Femur (tissue), 1 donor: Measurements from ENCODE around the gene TCF21.
"Not testable (repeated sequence)": the region's sequence is repeated elsewhere in the genome, so short reads cannot be mapped to it uniquely, and the experiment has no call there.

ENCODE experiments used
- DNase-seq: peaks from one replicate; pipeline ENCODE4 v3.0.0-alpha.2; 2017

Gene TCF21

DNA sequence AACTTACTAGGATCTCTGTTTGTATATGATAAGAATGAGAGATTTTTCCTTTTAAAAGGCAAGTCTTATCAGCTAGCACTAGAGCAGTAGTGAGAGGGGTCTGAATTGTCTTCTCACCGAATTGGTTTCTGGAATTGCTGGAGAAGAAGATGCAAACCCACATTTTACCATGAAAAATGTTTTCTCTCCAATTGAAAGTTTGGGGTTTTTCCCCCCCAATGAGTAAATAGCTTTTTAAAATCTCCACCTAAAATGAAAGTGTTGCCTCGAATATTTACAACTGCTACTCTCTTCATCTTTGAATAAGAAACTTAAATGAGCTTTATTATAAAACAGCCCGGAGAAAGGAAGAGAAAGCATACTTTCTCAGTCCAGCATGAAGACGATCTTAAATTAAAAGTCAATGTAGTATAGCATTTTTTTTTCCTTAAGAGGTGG lies 1.8 kb downstream of the TCF21 start:
- no peak for DNase-seq

DNA sequence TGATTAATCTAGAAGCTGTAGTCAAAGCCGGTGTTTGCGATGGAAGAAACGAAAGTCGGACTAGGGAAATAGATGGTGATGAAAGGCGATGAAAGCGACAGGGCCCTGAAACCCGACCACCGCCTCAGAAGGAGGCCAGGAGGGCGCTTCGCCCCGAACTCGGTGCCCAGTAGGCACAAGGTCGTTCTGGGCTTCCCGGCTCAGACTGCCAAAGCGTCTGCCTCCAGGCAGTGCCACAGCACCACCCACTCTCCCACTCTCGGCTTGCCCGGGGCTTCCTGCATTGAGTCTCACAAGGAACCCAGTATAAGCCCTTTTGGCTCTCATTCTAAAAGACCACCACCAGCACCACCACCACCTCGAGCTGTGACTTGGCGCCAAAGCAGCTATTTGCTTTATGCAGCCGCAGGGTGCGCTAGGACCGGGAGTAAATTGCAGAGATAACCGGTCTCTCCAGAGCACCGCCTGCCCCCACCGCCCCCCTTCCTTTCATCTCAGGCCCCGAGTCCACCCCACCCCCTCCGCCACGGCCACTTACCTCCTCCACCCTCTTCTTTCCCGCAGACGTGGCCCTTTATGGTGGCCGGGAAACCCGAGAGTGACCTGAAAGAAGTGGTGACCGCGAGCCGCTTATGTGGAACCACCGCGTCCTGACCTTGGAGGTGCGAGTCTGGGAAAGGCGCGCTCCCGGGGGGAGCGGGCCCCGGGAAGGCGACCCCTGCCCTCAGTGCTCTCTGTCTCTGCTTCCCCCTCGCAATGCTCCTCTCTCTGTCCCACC lies 2.4 kb downstream of the TCF21 start:
- DNase-seq = peak; percentile 51

DNA sequence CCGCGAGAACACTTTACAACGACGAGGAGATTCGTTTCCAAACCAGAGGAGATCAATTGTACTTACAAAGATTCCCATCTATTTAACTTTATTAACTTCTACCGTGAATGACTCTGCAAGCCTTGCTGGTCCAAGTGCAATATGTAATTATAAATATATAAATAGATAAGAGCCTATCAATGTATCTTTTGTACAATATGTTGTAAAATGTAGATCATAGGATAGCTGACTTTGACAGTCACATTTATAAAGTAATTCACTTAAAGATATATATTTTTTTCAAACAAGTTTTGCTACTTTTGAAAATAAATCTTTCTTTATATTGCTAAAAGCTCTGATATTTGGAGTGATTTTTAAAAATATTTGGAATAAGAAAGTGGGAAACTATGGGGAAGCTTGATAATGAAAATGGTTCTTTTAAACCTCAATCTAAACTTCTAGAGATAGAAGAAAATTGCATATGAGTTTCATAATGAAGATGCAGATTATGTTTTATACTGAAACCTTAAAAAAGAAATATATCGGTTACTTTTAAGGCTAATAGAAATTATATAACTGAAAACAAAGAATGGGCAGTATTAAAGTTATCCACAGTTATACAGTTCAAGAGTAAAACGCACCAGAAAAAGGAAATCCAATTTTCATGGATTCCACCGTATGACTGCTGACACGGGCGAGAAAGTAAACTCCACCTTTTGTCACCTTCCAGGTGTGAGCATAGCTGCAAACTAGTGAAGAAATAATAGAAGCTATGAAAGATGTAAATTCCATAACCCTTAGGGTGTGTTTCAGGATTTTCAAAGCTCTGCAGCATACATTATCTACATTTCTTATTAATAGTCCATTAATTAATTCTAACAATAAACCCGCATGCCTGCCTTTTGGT lies 3.3 kb downstream of the TCF21 start:
- no peak for DNase-seq

DNA sequence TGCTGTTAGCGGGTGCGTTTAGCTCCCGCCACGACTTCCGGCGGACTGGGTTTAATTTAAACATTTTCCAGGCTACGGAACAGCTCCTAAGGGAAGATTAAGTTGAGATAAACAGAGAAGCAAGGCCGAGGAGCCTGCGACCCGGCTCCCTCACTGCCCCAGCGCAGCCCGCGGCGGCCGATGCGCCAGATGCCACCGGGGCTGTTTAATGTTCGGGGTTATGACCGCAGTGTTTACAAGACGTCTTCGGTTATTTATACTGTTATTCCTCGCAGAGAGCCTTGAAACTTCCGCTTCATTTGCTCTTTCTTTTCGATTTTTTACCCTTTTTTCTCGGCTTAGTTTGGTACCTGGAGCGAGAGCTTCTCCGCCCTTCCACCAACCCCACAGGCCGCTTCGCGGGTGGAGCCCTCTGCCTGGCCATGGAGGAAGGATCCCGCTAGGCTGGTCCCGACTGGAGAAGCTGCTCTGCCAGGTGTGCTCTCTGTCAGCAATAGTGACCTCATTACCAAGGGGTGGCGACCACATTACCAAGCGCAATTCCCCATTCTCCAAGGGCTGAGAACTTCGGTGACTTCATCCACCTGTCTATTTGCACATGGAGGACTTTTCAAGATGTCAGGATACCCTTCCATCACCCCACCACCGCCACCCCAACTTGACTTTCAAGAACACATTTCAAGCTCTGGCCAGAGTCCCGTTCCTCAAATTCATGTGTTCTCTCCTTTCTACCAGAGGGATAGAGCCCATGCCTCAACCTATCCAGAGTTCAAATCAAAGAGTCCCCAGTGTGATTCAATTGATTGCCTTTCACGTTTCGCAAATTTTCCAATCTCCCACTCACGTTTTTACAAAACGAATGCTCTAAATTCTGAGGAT lies 4.1 kb downstream of the TCF21 start:
- DNase-seq = no peak

DNA sequence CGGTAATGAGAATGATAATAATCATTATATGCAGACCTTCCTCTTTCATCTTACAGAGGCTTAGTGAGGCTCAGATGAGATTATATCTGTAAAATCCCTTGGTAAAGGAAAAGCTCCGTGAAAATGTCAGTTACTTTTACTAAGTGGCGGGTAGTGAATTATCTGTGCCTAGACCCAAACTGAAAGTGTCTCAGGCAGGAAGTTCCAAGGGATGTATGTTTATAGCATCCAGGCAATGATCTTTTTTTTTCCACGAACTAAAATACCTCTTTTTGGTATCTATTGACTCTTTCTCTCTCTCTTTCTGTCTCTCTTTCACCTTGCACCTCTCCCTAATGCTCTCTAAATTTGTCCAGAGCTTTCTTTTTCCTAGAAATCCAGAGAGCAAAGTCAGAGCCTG lies 5.0 kb downstream of the TCF21 start:
- DNase-seq = no peak

DNA sequence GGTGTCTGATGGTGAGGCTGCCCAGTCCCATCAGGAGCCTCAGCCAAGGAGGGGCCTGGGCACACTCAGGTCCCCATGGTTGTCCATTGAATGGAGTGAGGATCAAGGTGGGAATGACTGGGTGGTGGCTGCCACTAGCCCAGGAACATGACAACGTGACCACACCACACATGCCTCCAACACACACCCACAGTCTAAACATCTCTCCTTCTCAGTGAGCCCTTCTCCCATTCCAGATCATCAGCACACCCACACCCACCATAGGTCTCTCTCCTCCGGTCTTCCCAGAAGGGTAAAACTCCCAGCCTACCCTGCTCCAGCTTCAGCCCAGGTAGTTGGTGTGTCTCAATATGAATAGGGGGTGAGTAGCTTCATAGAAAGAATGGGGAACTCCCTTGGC lies 5.5 kb downstream of the TCF21 start:
- DNase-seq = no peak

DNA sequence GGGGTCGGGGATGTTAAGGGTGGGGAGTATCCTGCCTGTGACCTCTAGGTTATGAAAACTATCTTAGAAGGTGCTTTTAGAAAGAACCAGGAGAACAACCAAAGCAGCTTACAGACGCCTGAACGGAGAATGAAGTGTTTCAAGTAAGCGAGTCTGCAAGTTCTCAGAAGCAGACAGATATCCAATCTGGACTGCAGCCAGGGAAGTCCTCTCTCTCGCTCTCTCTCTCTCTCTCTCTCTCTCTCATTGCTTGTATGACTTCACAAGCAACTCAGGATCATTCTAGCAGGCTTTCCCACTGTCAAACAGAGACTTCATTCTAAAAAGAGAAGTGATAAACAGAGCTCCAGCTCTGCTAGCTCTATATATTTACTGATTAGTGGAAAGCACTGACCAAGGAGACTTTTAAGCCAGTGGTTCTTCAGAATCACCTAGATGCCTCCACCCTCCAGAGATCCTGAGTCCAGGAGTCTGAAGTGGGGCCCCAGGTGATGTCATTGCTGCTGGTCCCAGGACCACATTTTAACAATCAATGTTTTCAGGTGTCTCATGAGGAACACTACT lies 6.0 kb downstream of the TCF21 start:
- DNase-seq = no peak

DNA sequence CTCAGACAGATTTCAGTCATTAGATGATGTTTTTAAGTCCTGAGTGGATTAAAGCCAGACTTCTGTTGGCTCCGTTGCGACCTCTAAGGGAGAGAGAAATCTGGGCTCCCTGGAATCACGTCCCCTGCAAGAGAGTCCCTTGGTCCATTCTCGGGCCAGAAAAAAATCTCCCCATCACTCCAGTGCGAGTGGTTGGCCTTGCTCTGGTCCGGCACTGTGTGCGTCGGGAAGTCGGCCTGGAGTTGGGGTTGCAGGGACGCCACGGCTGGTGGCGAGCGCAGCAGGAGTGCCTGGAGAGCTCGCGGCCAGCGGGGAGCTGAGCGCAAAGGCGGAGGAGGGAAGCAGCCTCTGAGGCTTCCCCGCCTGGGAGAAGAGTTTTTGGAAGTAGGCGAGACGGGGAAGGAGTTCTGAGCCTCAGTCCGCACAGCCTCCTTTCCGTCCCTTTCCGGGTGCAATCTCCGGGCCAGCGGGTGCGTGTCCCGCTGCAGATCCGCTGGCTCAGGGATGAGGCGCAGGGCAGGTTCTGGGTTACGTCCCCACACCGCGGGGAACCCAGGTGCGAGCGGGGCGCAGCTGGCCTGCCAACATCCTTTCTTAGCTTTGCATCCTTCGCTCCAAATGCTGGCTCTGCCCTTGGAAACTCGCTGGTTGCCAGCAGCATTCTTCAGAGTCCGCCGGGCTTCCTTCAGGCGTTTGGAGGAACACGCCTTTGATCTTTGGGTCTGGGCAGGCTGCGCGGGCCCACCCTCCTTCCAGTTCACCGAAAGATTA lies 6.8 kb downstream of the TCF21 start:
- no peak for DNase-seq

DNA sequence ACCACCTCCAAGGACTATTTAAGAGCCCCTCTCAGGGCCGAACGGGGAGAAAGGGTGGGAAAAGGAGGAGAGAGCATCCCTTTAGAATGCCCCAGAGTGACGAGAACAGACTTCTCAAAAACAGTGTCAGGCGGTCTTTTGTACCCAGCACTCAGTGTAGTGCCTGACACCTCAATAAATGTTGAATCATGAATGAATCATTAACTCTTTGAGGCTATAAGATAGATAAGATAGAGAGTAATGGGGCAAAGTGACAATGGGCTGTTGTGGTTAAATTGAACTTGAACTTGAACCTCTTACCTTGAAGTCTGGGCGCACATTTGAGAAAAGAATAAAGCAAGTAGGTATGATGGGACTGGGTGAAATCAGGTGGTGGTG lies 7.4 kb downstream of the TCF21 start:
- DNase-seq = no peak

DNA sequence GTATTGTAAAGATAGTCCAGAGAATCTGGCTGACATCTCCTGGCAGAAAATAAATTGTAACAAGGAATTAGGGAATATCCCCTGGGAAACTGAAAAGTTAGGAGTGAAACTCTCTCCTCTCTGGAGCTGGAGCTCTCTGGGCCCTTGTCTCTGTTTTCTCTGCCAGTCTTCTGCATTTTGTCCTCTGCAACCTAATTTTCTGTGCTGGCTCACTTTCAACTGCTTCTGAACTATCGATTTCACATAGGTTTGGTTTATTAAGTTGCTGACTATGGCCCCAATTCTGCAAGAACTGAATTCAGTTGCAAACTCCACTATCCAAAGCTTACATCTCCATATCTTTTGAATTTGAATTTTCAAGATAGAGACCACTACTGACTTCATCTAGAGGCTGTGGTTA lies 9.3 kb downstream of the TCF21 start:
- DNase-seq = no peak

DNA sequence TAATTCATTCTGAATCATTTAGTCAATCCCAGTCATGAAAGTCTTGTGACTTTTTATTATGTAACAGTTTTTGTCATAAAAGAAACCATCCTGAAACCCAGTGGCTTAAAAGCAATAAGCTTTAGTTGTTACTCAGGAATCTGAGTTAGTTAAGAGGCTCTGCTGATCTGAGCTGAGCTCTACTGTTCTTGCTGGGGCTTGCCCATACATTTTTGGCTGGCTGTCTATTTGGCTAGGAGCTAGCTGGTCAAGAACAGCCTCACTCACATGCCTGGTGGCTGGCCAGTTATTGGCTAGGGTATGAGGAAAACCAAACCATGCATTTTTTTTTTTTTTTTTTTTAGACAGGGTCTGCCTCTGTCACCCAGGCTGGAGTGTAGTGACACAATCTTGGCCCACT lies 10.6 kb downstream of the TCF21 start:
- DNase-seq = no peak

DNA sequence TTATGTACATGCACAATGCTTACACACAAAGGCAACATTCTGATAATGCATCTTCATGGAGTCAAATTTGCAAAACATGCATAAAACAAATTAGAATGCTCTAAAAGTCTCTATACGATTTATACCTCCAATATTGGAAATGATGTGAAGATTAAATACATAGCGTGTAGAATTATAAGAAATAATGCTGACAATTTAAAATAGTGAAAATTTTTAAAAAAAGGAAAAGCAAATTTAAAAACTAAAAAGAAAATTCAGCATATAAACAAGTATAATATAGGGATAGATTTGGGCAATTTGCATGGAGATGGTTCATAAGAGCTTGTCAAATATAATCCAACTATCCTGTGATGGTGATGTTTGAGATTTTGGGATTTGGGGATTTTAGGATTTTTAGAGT lies 14.9 kb downstream of the TCF21 start:
- no peak for DNase-seq

DNA sequence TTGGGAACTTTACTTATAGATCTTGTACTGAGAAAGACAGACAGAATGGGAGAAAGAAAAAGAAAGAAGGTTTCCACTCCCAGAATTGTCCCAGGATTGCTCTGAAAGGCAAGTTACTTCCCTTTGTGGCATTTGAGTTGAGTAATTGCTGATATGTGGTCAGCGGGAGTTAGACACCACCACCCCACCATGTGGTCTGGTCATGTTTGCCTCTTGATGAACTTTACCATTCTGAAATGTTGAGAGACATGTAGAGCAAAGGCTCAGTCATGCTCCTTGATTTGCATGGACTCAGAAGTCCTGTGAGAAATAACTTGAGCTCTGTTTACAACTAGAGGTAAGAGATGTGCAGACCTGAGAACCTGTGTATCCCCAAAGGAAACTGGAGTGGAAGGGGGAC lies 17.1 kb downstream of the TCF21 start:
- no peak for DNase-seq

DNA sequence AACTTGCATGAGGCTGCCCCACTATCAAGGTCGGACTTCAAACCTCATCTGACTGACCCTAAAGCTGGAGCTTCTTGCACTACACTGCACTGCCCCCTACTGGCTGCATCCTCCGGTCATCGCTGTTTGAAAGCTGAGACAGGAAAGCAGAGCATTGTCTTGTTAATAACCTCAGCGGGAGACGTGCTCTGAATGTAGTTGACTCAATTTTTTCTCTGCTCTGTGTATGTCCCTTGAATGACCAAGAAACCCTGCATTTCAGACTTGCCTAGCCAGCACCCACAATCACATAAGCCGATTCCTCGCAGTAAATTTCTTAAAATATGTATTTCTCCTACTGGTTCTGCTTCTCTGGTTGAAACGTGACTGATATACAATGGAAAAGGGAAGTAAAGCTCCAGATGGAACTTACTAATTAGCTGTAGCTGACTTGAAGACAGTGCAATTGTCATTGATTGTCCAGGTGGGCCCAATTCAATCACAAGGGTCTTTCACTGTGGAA lies 27.8 kb downstream of the TCF21 start:
- DNase-seq = peak; percentile 89

DNA sequence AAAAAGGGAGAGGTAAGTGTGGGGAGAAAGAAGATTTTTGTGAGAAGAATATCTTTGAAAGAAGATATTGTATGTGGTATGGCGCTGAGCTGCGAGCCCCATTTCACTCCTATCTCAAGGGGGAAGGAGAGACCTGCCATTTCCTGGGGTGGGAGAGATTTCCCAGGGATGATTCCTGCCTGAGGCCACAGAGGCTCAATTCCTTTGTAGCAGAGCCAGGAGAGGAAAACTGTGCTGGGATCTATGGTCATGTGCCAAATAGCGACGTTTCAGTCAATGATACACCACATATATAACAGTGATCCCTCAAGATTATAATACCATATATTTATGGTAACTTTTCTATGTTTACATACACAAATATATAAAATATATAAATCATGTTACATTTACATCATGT lies 28.9 kb downstream of the TCF21 start:
- no peak for DNase-seq

DNA sequence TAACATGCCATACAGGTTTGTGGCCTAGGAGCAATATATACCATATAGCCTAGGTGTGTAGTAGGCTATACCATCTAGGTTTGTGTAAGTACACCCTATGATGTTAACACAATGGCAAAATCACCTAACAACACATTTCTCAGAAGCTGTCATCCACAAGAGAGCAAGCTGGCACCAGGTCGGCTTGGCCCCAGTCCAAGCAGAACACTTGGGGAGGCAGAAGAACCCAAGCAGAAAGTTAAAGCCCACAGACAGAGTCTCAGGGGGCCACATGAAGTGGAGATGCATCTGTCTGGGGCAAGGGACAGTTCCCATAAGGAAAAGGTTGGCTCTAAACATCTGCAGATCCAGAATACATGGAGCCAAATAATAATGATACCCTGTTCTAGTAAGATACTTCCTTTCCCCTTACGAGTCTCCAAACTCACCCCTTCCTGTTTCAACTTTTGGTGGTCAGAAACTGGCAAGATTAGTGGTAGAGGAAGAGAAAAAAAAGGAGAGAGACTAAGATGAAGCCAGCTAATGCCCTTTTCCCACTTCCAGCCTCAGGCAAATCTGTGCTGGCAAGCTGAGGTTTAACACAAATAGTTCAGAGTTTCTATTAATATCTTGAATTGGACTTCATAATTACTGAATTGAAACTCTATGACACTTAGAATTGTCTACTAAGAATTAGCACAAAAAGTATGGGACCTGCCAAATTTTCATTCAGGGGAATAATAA lies 29.5 kb downstream of the TCF21 start:
- no peak for DNase-seq

DNA sequence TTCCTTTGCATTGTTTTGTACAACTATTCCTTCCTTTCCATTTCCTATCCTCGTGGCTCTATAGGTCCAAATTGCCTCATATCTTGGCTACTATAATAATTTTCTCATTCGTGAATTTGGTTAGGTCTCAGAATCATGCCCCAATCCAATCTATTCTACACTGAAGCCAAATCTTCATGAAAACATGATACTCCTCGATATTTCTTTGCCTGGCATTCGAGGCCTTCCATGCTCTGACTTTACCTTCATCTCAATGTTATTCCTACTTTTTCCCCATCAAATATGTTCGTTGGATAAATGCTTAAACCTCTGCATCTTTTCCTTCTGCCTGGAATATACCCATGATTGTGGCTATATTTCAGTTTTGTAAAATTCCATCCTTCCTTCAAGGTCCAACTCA lies 30.4 kb downstream of the TCF21 start:
- no peak for DNase-seq

DNA sequence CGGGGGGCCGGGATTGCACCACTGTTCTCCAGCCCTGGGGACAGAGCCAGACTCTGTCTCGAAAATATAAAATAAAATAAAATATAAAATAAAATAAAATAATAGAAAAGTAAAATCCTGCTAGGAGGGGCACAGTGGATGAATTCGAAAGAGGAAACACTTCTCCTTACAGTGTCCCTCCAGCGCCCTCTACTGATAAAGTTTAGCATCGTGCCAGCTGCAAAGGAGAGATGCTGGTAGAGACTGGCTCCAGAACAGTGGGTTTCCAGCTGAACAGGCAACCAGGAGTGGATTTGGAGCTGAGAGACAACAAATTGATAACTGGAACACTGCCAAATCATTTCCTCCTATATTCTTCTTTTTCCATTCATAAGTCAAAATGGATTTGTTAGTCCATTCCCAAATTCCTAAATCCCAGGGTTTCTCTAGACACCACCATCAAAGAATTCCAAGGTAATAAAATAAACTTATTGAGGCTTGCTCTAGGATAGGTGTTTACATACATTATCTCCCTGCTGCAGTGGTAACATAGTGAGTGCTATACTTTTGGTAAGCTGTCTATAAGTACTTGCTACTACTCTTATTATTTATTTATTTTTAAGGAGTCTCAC lies 32.4 kb downstream of the TCF21 start:
- peak; percentile 76 for DNase-seq

DNA sequence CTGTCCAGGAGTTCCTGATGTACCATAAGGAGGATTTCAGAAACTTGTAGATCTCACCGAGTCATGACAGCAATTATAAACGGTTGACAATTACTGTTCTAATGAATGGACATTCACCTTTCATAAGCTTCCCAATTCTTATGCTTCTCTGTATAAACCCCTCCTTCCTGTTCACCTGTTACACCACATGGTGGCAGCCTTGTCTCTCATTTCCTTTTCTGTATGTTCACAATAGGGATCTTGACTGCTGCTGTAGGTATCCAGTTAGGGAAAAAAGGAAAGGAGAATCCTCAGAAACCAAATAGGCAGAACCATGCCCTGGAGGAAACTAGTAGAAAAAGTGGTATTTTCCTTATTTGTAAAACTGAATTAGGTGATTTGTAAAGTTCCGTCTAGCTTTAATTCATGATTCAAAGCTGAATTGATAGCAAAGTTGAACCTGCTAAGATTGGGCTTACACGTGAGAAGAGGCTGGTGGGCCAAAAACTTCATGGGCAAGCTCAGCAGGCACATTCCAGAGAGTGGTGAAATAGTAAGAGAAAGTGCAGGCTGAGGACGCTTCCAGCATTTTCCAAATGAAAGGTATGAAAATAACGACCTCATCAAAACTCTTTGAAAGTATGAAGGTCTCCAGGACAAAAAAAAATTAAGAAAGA lies 35.2 kb downstream of the TCF21 start:
- peak; percentile 73 for DNase-seq

DNA sequence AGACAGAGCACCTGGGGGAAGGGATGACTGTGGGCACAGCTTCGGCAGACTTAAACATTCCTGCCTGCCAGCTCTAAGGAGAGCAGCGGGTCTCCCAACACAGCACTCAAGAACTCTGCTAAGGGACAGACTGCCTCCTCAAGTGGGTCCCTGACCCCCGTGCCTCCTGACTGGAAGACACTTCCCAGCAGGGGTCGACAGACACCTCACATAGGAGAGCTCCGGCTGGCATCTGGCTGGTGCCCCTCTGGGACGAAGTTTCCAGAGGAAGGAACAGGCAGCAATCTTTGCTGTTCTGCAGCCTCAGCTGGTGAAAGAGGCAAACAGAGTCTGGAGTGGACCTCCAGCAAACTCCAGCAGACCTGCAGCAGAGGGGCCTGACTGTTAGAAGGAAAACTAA lies 42.3 kb downstream of the TCF21 start:
- not testable (repeated sequence) for DNase-seq
